Measurements from ENCODE around the gene ATE1. TPM values are rescaled to one million over a fixed set of nuclear protein-coding genes. Genes with fewer than 3 reads are reported as not detected.
A peak's percentile ranks its signal among the peaks of the same experiment; 100 is the strongest.
"Not testable (repeated sequence)": the region's sequence is repeated elsewhere in the genome, so short reads cannot be mapped to it uniquely, and the experiment has no call there.

Gene ATE1
- total RNA-seq, result 24.9 and 26.5 TPM in 2 replicates

GRCh38 chr10:121927841-121928527 lies at the start of gene ATE1:
Gene ATE1, minus strand, starts transcription at chr10:121928031. Its CDS starts 82 bp downstream, at chr10:121927949.
- Histone ChIP-seq H3K27me3 (ENCODE audit: control insufficient read depth, insufficient read depth, low read length) (no peaks in the 10 kb centered on the region), H3K36me3 (ENCODE audit: control insufficient read depth, insufficient read depth, low read length) (no peaks in the 10 kb centered on the region), H3K4me3 (ENCODE audit: low read depth, low read length) (peak within 1 kb of the TSS; percentile 95)
- peak; percentile 53 for DNase-seq (ENCODE audit: low read depth)
- TF ChIP-seq, protein P1, sequence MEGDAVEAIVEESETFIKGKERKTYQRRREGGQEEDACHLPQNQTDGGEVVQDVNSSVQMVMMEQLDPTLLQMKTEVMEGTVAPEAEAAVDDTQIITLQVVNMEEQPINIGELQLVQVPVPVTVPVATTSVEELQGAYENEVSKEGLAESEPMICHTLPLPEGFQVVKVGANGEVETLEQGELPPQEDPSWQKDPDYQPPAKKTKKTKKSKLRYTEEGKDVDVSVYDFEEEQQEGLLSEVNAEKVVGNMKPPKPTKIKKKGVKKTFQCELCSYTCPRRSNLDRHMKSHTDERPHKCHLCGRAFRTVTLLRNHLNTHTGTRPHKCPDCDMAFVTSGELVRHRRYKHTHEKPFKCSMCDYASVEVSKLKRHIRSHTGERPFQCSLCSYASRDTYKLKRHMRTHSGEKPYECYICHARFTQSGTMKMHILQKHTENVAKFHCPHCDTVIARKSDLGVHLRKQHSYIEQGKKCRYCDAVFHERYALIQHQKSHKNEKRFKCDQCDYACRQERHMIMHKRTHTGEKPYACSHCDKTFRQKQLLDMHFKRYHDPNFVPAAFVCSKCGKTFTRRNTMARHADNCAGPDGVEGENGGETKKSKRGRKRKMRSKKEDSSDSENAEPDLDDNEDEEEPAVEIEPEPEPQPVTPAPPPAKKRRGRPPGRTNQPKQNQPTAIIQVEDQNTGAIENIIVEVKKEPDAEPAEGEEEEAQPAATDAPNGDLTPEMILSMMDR (IDR thresholded peaks at IDR 0.05; ENCODE audit: insufficient read depth, low read length, poor library complexity, severe bottlenecking), result no peak

DNA sequence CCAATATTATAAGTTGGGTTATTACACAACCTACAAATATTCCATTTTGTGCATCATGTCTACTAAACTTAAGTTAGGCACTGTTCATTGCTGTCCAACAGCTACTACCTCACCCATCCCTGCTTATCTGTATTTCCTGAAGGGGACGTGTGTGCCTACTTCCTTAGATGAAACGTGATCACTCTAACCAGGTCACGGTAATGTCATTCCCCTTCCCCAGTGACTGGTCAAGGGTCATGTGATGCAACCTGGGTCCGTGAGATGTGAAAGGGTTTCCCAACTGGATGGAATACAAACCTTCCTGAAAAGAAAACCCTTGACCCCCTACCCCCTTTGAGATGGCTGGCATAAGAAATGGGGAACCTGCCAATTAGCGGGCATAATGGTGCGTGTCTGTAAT lies 48.8 kb upstream of the ATE1 start:
- no peak overlapping the region for H3K4me3 ChIP-seq (ENCODE audit: low read depth, low read length)
- no peak for DNase-seq (ENCODE audit: low read depth)

DNA sequence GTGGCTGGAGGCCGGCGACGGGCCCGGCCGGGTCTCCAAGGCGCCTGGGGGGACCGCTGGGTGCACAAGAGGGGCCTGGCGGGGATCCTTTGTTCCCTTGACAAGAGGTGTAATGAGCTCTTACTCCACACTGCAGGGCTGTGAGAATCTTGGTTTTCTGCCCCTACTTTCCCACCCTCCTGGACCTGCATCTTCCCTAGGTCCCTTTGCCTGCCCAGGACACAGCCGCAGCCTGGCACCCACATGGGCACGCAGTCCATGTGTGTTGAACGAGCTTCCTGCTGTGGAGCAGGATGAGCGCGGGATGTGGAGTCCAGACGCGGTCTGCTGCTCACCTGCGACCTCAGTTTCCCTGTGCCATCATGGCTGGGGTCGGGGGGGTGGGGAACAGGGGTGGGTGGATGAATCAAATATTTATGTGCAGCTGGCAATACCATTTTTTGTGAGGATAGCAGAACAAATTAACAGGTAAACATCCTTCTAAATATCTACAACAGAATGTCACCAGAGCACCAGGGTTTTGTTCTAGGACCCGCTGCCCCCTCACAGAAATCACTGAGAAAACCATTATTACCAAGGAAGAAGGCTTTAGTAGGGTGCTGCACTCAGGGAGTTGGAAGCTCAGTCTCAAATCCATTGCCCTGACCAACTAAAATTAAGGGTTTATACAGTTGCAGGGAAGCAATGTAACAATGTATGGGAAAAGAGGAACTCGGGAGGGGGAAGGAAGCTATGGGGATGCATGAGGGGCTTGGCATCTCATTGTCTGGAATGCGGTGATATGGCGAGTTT lies 47.7 kb upstream of the ATE1 start:
- TF ChIP-seq, protein P1 (IDR thresholded peaks at IDR 0.05; ENCODE audit: insufficient read depth, low read length, poor library complexity, severe bottlenecking), result peak; percentile 19
- Histone ChIP-seq H3K36me3 (ENCODE audit: control insufficient read depth, insufficient read depth, low read length) (no peaks in the 10 kb centered on the region), H3K27me3 (ENCODE audit: control insufficient read depth, insufficient read depth, low read length) (no peaks in the 10 kb centered on the region), H3K4me3 (ENCODE audit: low read depth, low read length) (peak overlapping the region; percentile 80)
- DNase-seq (ENCODE audit: low read depth), result no peak

More for the DNA sequence above, 48.8 kb upstream of the ATE1 start:
- Histone ChIP-seq H3K27me3 (ENCODE audit: control insufficient read depth, insufficient read depth, low read length) (no peaks in the 10 kb centered on the region), H3K36me3 (ENCODE audit: control insufficient read depth, insufficient read depth, low read length) (no peaks in the 10 kb centered on the region)
- TF ChIP-seq, protein P1 (IDR thresholded peaks at IDR 0.05; ENCODE audit: insufficient read depth, low read length, poor library complexity, severe bottlenecking), result no peak

DNA sequence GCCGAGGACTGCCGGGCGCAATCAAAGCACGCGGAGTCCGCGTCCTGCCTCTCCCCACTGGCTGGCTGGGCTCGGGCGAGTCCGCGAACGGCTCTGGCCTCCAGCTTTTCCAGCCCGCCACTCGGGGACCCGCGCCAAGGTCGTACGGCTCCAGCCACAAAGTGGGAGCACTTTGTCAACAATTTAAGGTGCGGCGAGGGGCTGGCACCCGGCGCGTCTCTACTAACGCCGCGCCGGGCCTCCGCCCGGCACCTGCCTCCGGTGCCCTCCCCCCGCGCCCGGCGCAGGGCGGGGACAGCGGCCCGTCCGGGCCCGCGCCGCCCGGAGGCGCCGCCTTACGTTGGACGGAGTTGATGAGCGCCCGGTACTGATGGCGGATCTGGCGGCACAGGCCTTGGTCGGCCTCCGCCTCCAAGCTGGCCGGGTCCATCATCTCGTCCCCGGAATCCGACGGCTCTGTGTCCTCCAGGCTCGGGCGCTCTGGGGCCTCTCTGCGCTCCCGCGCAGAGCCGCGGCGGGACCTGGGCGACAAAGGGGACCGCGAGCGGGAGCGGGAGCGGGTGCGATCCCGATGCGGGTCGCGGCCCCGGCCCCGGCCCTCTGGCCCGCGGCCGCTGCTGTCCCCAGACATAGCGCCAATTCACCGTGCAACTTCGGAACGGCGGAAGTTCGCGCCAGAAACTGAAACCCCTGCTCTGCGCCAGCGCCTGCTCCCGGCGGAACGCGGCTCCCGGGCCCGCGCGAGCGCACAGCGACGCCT lies 46.9 kb upstream of the ATE1 start, which contains the start of gene NSMCE4A:
NSMCE4A (minus strand) TSS at position 683 of the 760 bp plus-strand sequence; CDS start at position 631, 52 bp downstream.
- peak within 1 kb of the TSS; percentile 80 for H3K4me3 ChIP-seq (ENCODE audit: low read depth, low read length)
- TF ChIP-seq, protein P1 (IDR thresholded peaks at IDR 0.05; ENCODE audit: insufficient read depth, low read length, poor library complexity, severe bottlenecking), result no peak
- H3K27me3 ChIP-seq (ENCODE audit: control insufficient read depth, insufficient read depth, low read length), result no peaks in the 10 kb centered on the region
- H3K36me3 ChIP-seq (ENCODE audit: control insufficient read depth, insufficient read depth, low read length), result no peaks in the 10 kb centered on the region
- no peak for DNase-seq (ENCODE audit: low read depth)

- TF ChIP-seq, protein P1 (IDR thresholded peaks at IDR 0.05; ENCODE audit: insufficient read depth, low read length, poor library complexity, severe bottlenecking), result no peak
- H3K36me3 ChIP-seq (ENCODE audit: control insufficient read depth, insufficient read depth, low read length), result no peaks in the 10 kb centered on the region
- H3K27me3 ChIP-seq (ENCODE audit: control insufficient read depth, insufficient read depth, low read length), result no peaks in the 10 kb centered on the region
- peak overlapping the region; percentile 80 for H3K4me3 ChIP-seq (ENCODE audit: low read depth, low read length)
- no peak for DNase-seq (ENCODE audit: low read depth)
Measured at GRCh38 chr10:121974019-121974534, 46.2 kb upstream of the ATE1 start.

DNA sequence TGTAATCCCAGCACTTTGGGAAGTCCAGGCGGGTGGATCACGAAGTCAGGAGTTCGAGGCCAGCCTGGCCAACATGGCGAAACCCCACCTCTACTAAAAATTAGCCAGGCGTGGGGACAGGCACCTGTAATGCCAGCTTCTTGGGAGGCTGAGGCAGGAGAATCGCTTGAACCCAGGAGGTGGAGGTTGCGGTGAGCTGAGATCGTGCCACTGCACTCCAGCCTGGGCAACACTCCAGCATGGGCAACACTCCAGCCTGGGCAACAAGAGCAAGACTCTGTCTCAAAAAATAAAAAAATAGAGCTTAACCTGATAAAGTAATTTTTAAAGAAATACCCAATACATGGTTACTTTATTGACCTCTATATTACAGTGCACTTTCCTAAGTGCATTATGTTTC lies 41.3 kb upstream of the ATE1 start:
- not testable (repeated sequence) for DNase-seq (ENCODE audit: low read depth)

More for the DNA sequence above, 41.3 kb upstream of the ATE1 start:
- H3K36me3 ChIP-seq (ENCODE audit: control insufficient read depth, insufficient read depth, low read length); H3K27me3 ChIP-seq (ENCODE audit: control insufficient read depth, insufficient read depth, low read length); H3K4me3 ChIP-seq (ENCODE audit: low read depth, low read length): not testable (repeated sequence)

All from kidney epithelial cell (primary cell).